Testis (tissue), 3 donors: Measurements from ENCODE around the gene CORO1C. TPM values are rescaled to one million over a fixed set of nuclear protein-coding genes. Genes with fewer than 3 reads are reported as not detected.

Source experiments
- DNase-seq: peaks from one replicate; pipeline ENCODE4 v3.0.0-alpha.2; 2019
- H3K27ac ChIP-seq, 2 donors: fragments of 200-600 bp; sonication (generic); one replicate each; pipeline ENCODE4 v1.5.1; 2019
- H3K27me3 ChIP-seq: fragments of 200-600 bp; sonication (generic); one replicate; pipeline ENCODE4 v1.5.1; 2019
- H3K36me3 ChIP-seq: fragments of 200-600 bp; sonication (generic); one replicate; pipeline ENCODE4 v1.5.1; 2017; ENCODE audit warnings: low read depth; ENCODE audit errors: missing control alignments
- H3K4me1 ChIP-seq: fragments of 200-600 bp; sonication (generic); one replicate; pipeline ENCODE4 v1.5.1; 2019
- H3K4me3 ChIP-seq, 2 donors: fragments of 200-600 bp; sonication (generic); one replicate each; pipeline ENCODE4 v1.5.1; 2017 to 2019
- H3K9me3 ChIP-seq: fragments of 200-600 bp; sonication (generic); one replicate; pipeline ENCODE4 v1.5.1; 2017
- POLR2A ChIP-seq: fragments of 450-650 bp; IDR thresholded peaks from one replicate; pipeline ENCODE4 v1.6.1; 2017; ENCODE audit warnings: antibody characterized with exemption, mild to moderate bottlenecking, moderate library complexity
- WGBS, 2 donors: methylation state at CpG; one replicate each; pipeline ENCODE4 v1.1.5; 2018; 5-methylcytosine and 5-hydroxymethylcytosine counted together
- intact Hi-C: fragments of 100-400 bp; cut with DNase I; formaldehyde crosslinking; loops from one replicate; pipeline ENCODE4 v1.15.1; 2023; ENCODE audit warnings: low total_unique reads
- polyA plus RNA-seq: library from polyadenylated mRNA; stranded (reverse); fragments of 350-450 nt; fragmentation: Illumina TruSeq; extraction: RNeasy Lipid Tissue Mini Kit (QIAGEN cat#74804); gene quantifications from one replicate; pipeline ENCODE4 v1.2.3, GENCODE V29; 2014; ENCODE audit warnings: low read depth, low replicate concordance; ENCODE audit not compliant: insufficient read depth
- total RNA-seq, 2 donors: library from RNA; depleted of rRNA; stranded (reverse); fragments of >200 nt; gene quantifications; one replicate each; pipeline ENCODE4 v1.2.3, GENCODE V29; 2016
- TF ChIP-seq, protein P1 (sequence below), 3 experiments: fragments of 450-650 bp in 2 of 3; fragments of 200-600 bp in 1 of 3; sonication (generic) in 1 of 3; IDR thresholded peaks; one replicate each; pipeline ENCODE4 v1.5.1; 2016 to 2019; ENCODE audit warnings: antibody characterized with exemption in 3 of 3, mild to moderate bottlenecking in 2 of 3, moderate library complexity in 1 of 3

CORO1C gene
- total and polyA plus RNA-seq, 3 donors from 2014 or later, result 57.2 to 73.4 (median 70.2) TPM

DNA sequence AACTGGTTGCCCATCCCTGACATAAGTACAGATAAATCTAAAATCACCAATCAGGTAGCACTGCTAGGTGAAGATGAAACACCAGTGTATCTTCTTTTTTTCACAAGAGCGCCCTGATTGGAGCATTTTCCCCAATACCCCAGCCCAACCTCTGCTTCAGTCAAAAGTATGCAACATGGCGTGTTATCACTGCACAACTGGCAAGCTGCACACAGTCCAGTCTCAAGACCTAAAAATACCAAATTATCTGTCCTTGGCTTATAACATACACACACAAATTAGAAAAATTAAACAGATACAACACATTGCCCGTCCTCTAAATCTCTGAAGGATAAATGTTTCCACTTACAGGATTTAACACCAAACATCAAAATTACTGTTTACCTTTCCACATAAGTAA is 77.4 kb downstream of the CORO1C start:
- H3K4me1 ChIP-seq, result peaks cover 4% of the 10 kb centered on the region
- DNase-seq, result no peak
- WGBS, 2 donors, result 61 to 80% methylated on average over 3 of the region's 3 CpGs
- intact Hi-C loops, result no loop called here
- TF ChIP-seq POLR2A, result no peak
- TF ChIP-seq, protein P1, sequence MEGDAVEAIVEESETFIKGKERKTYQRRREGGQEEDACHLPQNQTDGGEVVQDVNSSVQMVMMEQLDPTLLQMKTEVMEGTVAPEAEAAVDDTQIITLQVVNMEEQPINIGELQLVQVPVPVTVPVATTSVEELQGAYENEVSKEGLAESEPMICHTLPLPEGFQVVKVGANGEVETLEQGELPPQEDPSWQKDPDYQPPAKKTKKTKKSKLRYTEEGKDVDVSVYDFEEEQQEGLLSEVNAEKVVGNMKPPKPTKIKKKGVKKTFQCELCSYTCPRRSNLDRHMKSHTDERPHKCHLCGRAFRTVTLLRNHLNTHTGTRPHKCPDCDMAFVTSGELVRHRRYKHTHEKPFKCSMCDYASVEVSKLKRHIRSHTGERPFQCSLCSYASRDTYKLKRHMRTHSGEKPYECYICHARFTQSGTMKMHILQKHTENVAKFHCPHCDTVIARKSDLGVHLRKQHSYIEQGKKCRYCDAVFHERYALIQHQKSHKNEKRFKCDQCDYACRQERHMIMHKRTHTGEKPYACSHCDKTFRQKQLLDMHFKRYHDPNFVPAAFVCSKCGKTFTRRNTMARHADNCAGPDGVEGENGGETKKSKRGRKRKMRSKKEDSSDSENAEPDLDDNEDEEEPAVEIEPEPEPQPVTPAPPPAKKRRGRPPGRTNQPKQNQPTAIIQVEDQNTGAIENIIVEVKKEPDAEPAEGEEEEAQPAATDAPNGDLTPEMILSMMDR (IDR thresholded peaks at IDR 0.05), result no peak
- H3K27me3 ChIP-seq, result no peaks in the 10 kb centered on the region
- no peak overlapping the region for H3K4me3 ChIP-seq
- H3K36me3 ChIP-seq, result no peaks in the 10 kb centered on the region
- no peaks in the 10 kb centered on the region for H3K9me3 ChIP-seq
- H3K27ac ChIP-seq, result no peak overlapping the region

DNA sequence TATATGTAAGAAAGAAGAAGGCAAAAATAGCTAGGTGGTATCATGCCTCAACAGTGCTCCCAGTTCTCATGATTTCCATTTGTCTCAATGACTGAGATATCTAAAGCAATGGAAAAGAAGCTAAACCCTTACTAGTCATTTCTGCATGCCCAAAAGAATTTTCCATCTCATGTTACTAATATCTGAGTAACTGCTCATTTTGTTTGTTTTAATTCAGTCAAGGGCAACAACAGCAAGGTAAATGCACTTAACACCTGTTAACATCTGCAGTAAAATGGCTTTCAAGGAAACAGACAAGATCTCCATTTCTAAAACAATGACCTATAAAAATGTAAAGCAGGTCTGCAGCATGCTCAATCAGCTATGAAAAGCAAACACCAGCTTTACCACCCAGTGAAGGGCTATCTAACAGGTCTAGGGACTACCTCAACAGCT is 78.2 kb downstream of the CORO1C start:
- no peaks in the 10 kb centered on the region for H3K27me3 ChIP-seq
- intact Hi-C loops, result no loop called here
- TF ChIP-seq, protein P1 (IDR thresholded peaks at IDR 0.05), result no peak
- TF ChIP-seq POLR2A, result no peak
- H3K9me3 ChIP-seq, result no peaks in the 10 kb centered on the region
- H3K27ac ChIP-seq, result no peak overlapping the region
- H3K36me3 ChIP-seq, result no peaks in the 10 kb centered on the region
- no peak overlapping the region for H3K4me3 ChIP-seq
- no peak for DNase-seq
- peaks cover 4% of the 10 kb centered on the region for H3K4me1 ChIP-seq

DNA sequence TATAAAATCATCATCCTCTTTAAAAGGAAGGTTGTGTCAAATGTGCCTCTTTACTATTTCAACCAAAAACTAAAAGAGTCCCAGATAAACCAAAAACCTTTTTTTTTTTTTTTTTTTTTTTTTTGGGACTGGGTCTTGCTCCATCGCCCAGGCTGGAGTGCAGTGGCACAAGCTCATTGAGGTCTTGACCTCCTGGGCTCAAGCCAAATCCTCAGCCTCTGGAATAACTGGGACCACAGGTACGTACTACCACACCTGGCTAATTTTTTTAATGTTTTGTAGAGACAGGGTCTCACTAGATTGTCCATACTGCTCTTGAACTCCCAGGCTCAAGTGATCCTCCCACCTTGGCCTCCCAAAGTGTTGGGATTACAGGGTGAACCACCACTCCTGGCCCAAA is 81.2 kb downstream of the CORO1C start:
- no peak for DNase-seq
- Histone ChIP-seq H3K27ac (peak overlapping the region in 1 of 2 donors; percentile 23), H3K9me3 (no peaks in the 10 kb centered on the region), H3K4me3 (no peak overlapping the region), H3K4me1 (peaks cover 7% of the 10 kb centered on the region), H3K27me3 (no peaks in the 10 kb centered on the region), H3K36me3 (no peaks in the 10 kb centered on the region)
- TF ChIP-seq, protein P1 (IDR thresholded peaks at IDR 0.05), result no peak
- no peak for TF ChIP-seq POLR2A
- intact Hi-C loops, result no loop called here
- WGBS, 2 donors, result 72 to 85% methylated on average over 2 of the region's 2 CpGs

DNA sequence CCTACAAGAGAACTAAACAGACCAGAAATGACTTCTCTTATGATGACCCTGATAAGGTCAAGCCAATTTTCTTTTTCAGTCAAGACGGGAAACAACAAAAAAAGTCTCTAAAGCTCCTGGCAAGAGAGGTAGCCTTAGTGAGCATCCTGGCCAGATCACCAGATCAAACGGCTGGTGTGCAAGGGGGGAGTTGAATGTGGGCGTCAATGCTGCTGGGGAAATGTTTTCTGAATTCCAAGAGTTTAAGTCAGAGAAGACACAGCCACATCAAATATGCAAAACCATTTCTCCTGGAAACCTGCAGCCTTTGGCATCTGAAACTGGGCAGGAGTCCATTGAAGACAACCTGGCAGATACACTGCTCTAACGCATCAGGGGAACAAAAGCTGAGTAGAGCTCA is 81.6 kb downstream of the CORO1C start:
- WGBS, 2 donors, result 50 to 56% methylated on average over 4 of the region's 4 CpGs
- Histone ChIP-seq H3K27me3 (no peaks in the 10 kb centered on the region), H3K27ac (no peak overlapping the region), H3K4me1 (peaks cover 7% of the 10 kb centered on the region), H3K4me3 (no peak overlapping the region), H3K36me3 (no peaks in the 10 kb centered on the region), H3K9me3 (no peaks in the 10 kb centered on the region)
- intact Hi-C loops, result no loop called here
- no peak for DNase-seq
- TF ChIP-seq, protein P1 (IDR thresholded peaks at IDR 0.05), result no peak
- TF ChIP-seq POLR2A, result no peak

DNA sequence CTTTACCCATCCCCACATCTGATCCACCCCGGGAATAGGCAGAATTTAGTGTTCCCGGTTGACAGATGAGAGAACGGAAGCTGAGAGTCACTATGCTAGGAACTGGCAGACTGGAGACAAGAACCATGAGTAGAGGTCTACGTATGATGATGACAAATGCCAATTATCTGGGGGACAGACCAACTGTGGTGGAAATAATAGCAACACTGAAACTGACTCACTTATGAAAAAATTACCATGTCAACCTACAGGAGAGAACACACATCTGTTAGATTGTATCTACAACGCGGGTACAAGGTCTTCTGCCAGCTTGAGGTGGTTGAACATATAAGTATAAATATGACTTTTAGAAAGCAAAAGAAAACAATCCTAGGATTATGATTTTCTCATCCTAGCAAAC is 82.2 kb downstream of the CORO1C start:
- intact Hi-C loops, result no loop called here

More for the DNA sequence above, 82.2 kb downstream of the CORO1C start:
- 88 to 91% methylated on average over 6 of the region's 6 CpGs for WGBS, 2 donors
- Histone ChIP-seq H3K27me3 (no peaks in the 10 kb centered on the region), H3K27ac (no peak overlapping the region), H3K4me1 (peaks cover 11% of the 10 kb centered on the region), H3K4me3 (no peak overlapping the region), H3K36me3 (no peaks in the 10 kb centered on the region), H3K9me3 (no peaks in the 10 kb centered on the region)
- no peak for DNase-seq
- TF ChIP-seq, protein P1 (IDR thresholded peaks at IDR 0.05), result no peak
- TF ChIP-seq POLR2A, result no peak
